Vagina (tissue), 2 donors: ENCODE results near the gene LRCH4.
"Not testable (repeated sequence)": the region's sequence is repeated elsewhere in the genome, so short reads cannot be mapped to it uniquely, and the experiment has no call there.

Experiments
- CTCF ChIP-seq, 3 experiments: fragments of 450-650 bp in 2 of 3; fragments of 200-600 bp in 1 of 3; sonication (generic) in 1 of 3; IDR thresholded peaks; one replicate each; pipeline ENCODE4 v1.5.1; 2017 to 2019; ENCODE audit warnings: antibody characterized with exemption in 3 of 3, mild to moderate bottlenecking in 2 of 3, moderate library complexity in 2 of 3
- POLR2A ChIP-seq, 2 donors: fragments of 450-650 bp; IDR thresholded peaks; one replicate each; pipeline ENCODE4 v1.6.1; 2017; ENCODE audit warnings: antibody characterized with exemption in 2 of 2, mild to moderate bottlenecking in 2 of 2, moderate library complexity in 2 of 2
- POLR2AphosphoS5 ChIP-seq, 2 donors: sonication (generic); formaldehyde crosslinking; IDR thresholded peaks; one replicate each; pipeline ENCODE4 v1.9.0; 2017; ENCODE audit warnings: antibody characterized with exemption in 2 of 2, mild to moderate bottlenecking in 2 of 2, low read depth in 1 of 2; ENCODE audit not compliant: insufficient read depth in 1 of 2

- TF ChIP-seq CTCF (IDR thresholded peaks at IDR 0.05); POLR2AphosphoS5 (IDR thresholded peaks at IDR 0.05; ENCODE audit: insufficient read depth in 1 of 2, low read depth in 1 of 2); POLR2A (IDR thresholded peaks at IDR 0.05): not testable (repeated sequence)
Measured at GRCh38 chr7:100536695-100537094, 49.2 kb downstream of the LRCH4 start.
